ENCODE data around the gene CCDC85C.

The CCDC85C gene

GRCh38 chr14:99546234-99546879 lies 57.6 kb downstream of the CCDC85C start:
- POLR2A ChIA-PET: interaction anchor here (0.9 kb wide), 1 partner anchor 19 kb away, joined by 3 read pairs; no protein-coding TSS in a partner anchor
- CTCF ChIA-PET: interaction anchor here (0.7 to 1.0 kb wide), 2 partner anchors 12 to 29 kb away, joined by 3 to 7 read pairs; no protein-coding TSS in a partner anchor
- TF ChIP-seq HDGF (IDR thresholded peaks at IDR 0.05; ENCODE audit: borderline replicate concordance) (no peak), SP1 (IDR thresholded peaks at IDR 0.05) (no peak), NFRKB (IDR thresholded peaks at IDR 0.05) (no peak), LEF1 (IDR thresholded peaks at IDR 0.05; ENCODE audit: borderline replicate concordance) (no peak), ELF4 (IDR thresholded peaks at IDR 0.05) (no peak), SUZ12 (IDR thresholded peaks at IDR 0.05) (no peak), BHLHE40 (IDR thresholded peaks at IDR 0.05; ENCODE audit: borderline replicate concordance) (no peak), TARDBP (IDR thresholded peaks at IDR 0.05) (no peak), ARNT (IDR thresholded peaks at IDR 0.05) (no peak), L3MBTL2 (conservative IDR thresholded peaks at IDR 0.05) (no peak), FOXA1 (IDR thresholded peaks at IDR 0.05) (no peak), FOXK2 (IDR thresholded peaks at IDR 0.05) (no peak), CTBP1 (IDR thresholded peaks at IDR 0.05; ENCODE audit: borderline replicate concordance) (no peak), PKNOX1 (IDR thresholded peaks at IDR 0.05) (no peak), ZNF384 (IDR thresholded peaks at IDR 0.05) (no peak), FOXM1 (IDR thresholded peaks at IDR 0.05; ENCODE audit: borderline replicate concordance) (no peak)
- DNase-seq (ENCODE audit: extremely low spot score): no peak

- TF ChIP-seq HDGF (IDR thresholded peaks at IDR 0.05; ENCODE audit: borderline replicate concordance) (no peak), LEF1 (IDR thresholded peaks at IDR 0.05; ENCODE audit: borderline replicate concordance) (no peak), FOXM1 (IDR thresholded peaks at IDR 0.05; ENCODE audit: borderline replicate concordance) (no peak), FOXK2 (IDR thresholded peaks at IDR 0.05) (no peak), FOXA1 (IDR thresholded peaks at IDR 0.05) (no peak), ARNT (IDR thresholded peaks at IDR 0.05) (no peak), ZNF384 (IDR thresholded peaks at IDR 0.05) (no peak), SP1 (IDR thresholded peaks at IDR 0.05) (no peak), CTBP1 (IDR thresholded peaks at IDR 0.05; ENCODE audit: borderline replicate concordance) (no peak), ELF4 (IDR thresholded peaks at IDR 0.05) (no peak), SUZ12 (IDR thresholded peaks at IDR 0.05) (no peak)
- no peak for DNase-seq (ENCODE audit: extremely low spot score)
- CTCF ChIA-PET: interaction anchor here (0.9 to 1.0 kb wide), 2 partner anchors 11 to 83 kb away, joined by 3 to 4 read pairs; no protein-coding TSS in a partner anchor
- POLR2A ChIA-PET: no interaction called here
Observed at GRCh38 chr14:99545586-99545985, 58.4 kb downstream of the CCDC85C start.

- TF ChIP-seq ARNT (IDR thresholded peaks at IDR 0.05): no peak
- POLR2A ChIA-PET: no interaction called here
- CTCF ChIA-PET: interaction anchor here (0.7 to 0.9 kb wide), 2 partner anchors 81 to 83 kb away, joined by 3 to 4 read pairs; no protein-coding TSS in a partner anchor
- DNase-seq (ENCODE audit: extremely low spot score): no peak
Observed at GRCh38 chr14:99544991-99545390, 59.0 kb downstream of the CCDC85C start.

- ChIA-PET CTCF (no interaction called here), POLR2A (no interaction called here)
- TF ChIP-seq SUZ12 (IDR thresholded peaks at IDR 0.05) (no peak), L3MBTL2 (conservative IDR thresholded peaks at IDR 0.05) (no peak), ARNT (IDR thresholded peaks at IDR 0.05) (no peak), LEF1 (IDR thresholded peaks at IDR 0.05; ENCODE audit: borderline replicate concordance) (no peak), ELF4 (IDR thresholded peaks at IDR 0.05) (no peak), BHLHE40 (IDR thresholded peaks at IDR 0.05; ENCODE audit: borderline replicate concordance) (no peak), FOXM1 (IDR thresholded peaks at IDR 0.05; ENCODE audit: borderline replicate concordance) (no peak), FOXK2 (IDR thresholded peaks at IDR 0.05) (no peak), TARDBP (IDR thresholded peaks at IDR 0.05) (no peak)
- no peak for DNase-seq (ENCODE audit: extremely low spot score)
Observed at GRCh38 chr14:99543985-99544384, 60.0 kb downstream of the CCDC85C start.

GRCh38 chr14:99543370-99543769 lies 60.6 kb downstream of the CCDC85C start:
- ChIA-PET CTCF (interaction anchor here (0.6 kb wide), 1 partner anchor 59 kb away, joined by 3 read pairs; no protein-coding TSS in a partner anchor), POLR2A (no interaction called here)
- TF ChIP-seq ZNF384 (IDR thresholded peaks at IDR 0.05): no peak
- TF ChIP-seq BHLHE40 (IDR thresholded peaks at IDR 0.05; ENCODE audit: borderline replicate concordance): no peak
- no peak for TF ChIP-seq SUZ12 (IDR thresholded peaks at IDR 0.05)
- TF ChIP-seq PKNOX1 (IDR thresholded peaks at IDR 0.05): no peak
- no peak for TF ChIP-seq ELF4 (IDR thresholded peaks at IDR 0.05)
- no peak for TF ChIP-seq FOXK2 (IDR thresholded peaks at IDR 0.05)
- no peak for TF ChIP-seq TARDBP (IDR thresholded peaks at IDR 0.05)
- no peak for TF ChIP-seq ARNT (IDR thresholded peaks at IDR 0.05)
- no peak for TF ChIP-seq L3MBTL2 (conservative IDR thresholded peaks at IDR 0.05)
- no peak for TF ChIP-seq CTBP1 (IDR thresholded peaks at IDR 0.05; ENCODE audit: borderline replicate concordance)
- no peak for TF ChIP-seq HDGF (IDR thresholded peaks at IDR 0.05; ENCODE audit: borderline replicate concordance)
- no peak for TF ChIP-seq NFRKB (IDR thresholded peaks at IDR 0.05)
- TF ChIP-seq SP1 (IDR thresholded peaks at IDR 0.05): no peak
- no peak for DNase-seq (ENCODE audit: extremely low spot score)

GRCh38 chr14:99542566-99542965 lies 61.4 kb downstream of the CCDC85C start:
- TF ChIP-seq LEF1 (IDR thresholded peaks at IDR 0.05; ENCODE audit: borderline replicate concordance) (no peak), BHLHE40 (IDR thresholded peaks at IDR 0.05; ENCODE audit: borderline replicate concordance) (no peak), CTBP1 (IDR thresholded peaks at IDR 0.05; ENCODE audit: borderline replicate concordance) (no peak), L3MBTL2 (conservative IDR thresholded peaks at IDR 0.05) (no peak), NFRKB (IDR thresholded peaks at IDR 0.05) (no peak), TARDBP (IDR thresholded peaks at IDR 0.05) (no peak), FOXK2 (IDR thresholded peaks at IDR 0.05) (no peak), SP1 (IDR thresholded peaks at IDR 0.05) (no peak), HDGF (IDR thresholded peaks at IDR 0.05; ENCODE audit: borderline replicate concordance) (no peak), SUZ12 (IDR thresholded peaks at IDR 0.05) (no peak), ARNT (IDR thresholded peaks at IDR 0.05) (no peak), FOXM1 (IDR thresholded peaks at IDR 0.05; ENCODE audit: borderline replicate concordance) (no peak), PKNOX1 (IDR thresholded peaks at IDR 0.05) (no peak), FOXA1 (IDR thresholded peaks at IDR 0.05) (no peak), ELF4 (IDR thresholded peaks at IDR 0.05) (no peak), ZNF384 (IDR thresholded peaks at IDR 0.05) (no peak)
- ChIA-PET POLR2A (no interaction called here), CTCF (no interaction called here)
- no peak for DNase-seq (ENCODE audit: extremely low spot score)

All from HEK293T (cell line).